ENCODE measurements around the gene TSTD1.
"Not testable (repeated sequence)": the region's sequence is repeated elsewhere in the genome, so short reads cannot be mapped to it uniquely, and the experiment has no call there.

TSTD1 gene

GRCh38 chr1:161021165-161021969 is 17.4 kb downstream of the TSTD1 start:
- peak; percentile 94 for DNase-seq (ENCODE audit: low spot score)
- in situ Hi-C loops (cut with MboI; ENCODE audit: low pct_unique_long_range_greater_than_20kb, low sequenced_read_pairs, unreplicated experiment) = no loop called here
- no peak for TF ChIP-seq CTCF (IDR thresholded peaks at IDR 0.05; ENCODE audit: extremely low read depth, insufficient read depth, missing control alignments)

- peak; percentile 56 for DNase-seq (ENCODE audit: low spot score)
- in situ Hi-C loops (cut with MboI; ENCODE audit: low pct_unique_long_range_greater_than_20kb, low sequenced_read_pairs, unreplicated experiment) = no loop called here
- no peak for TF ChIP-seq CTCF (IDR thresholded peaks at IDR 0.05; ENCODE audit: extremely low read depth, insufficient read depth, missing control alignments)
Observed at GRCh38 chr1:161020509-161021164, 18.1 kb downstream of the TSTD1 start, which contains the start of gene F11R. Gene F11R, minus strand, starts transcription at chr1:161021152. Its CDS starts 79 bp downstream, at chr1:161021073.

- no peak for DNase-seq (ENCODE audit: low spot score)
- no peak for TF ChIP-seq CTCF (IDR thresholded peaks at IDR 0.05; ENCODE audit: extremely low read depth, insufficient read depth, missing control alignments)
- in situ Hi-C loops (cut with MboI; ENCODE audit: low pct_unique_long_range_greater_than_20kb, low sequenced_read_pairs, unreplicated experiment) = no loop called here
Observed at GRCh38 chr1:161019751-161020495, 18.8 kb downstream of the TSTD1 start.

- DNase-seq (ENCODE audit: low spot score); in situ Hi-C loops (cut with MboI; ENCODE audit: low pct_unique_long_range_greater_than_20kb, low sequenced_read_pairs, unreplicated experiment): not testable (repeated sequence)
Observed at GRCh38 chr1:161019111-161019660, 19.6 kb downstream of the TSTD1 start.

GRCh38 chr1:161018631-161018930 is 20.2 kb downstream of the TSTD1 start:
- TF ChIP-seq CTCF (IDR thresholded peaks at IDR 0.05; ENCODE audit: extremely low read depth, insufficient read depth, missing control alignments) = no peak
- no peak for DNase-seq (ENCODE audit: low spot score)
- in situ Hi-C loops (cut with MboI; ENCODE audit: low pct_unique_long_range_greater_than_20kb, low sequenced_read_pairs, unreplicated experiment) = no loop called here

- no peak for TF ChIP-seq CTCF (IDR thresholded peaks at IDR 0.05; ENCODE audit: extremely low read depth, insufficient read depth, missing control alignments)
- in situ Hi-C loops (cut with MboI; ENCODE audit: low pct_unique_long_range_greater_than_20kb, low sequenced_read_pairs, unreplicated experiment) = no loop called here
- DNase-seq (ENCODE audit: low spot score) = no peak
Observed at GRCh38 chr1:161017756-161018630, 20.8 kb downstream of the TSTD1 start.

GRCh38 chr1:161017181-161017580 is 21.6 kb downstream of the TSTD1 start:
- DNase-seq (ENCODE audit: low spot score); in situ Hi-C loops (cut with MboI; ENCODE audit: low pct_unique_long_range_greater_than_20kb, low sequenced_read_pairs, unreplicated experiment): not testable (repeated sequence)

- in situ Hi-C loops (cut with MboI; ENCODE audit: low pct_unique_long_range_greater_than_20kb, low sequenced_read_pairs, unreplicated experiment); DNase-seq (ENCODE audit: low spot score): not testable (repeated sequence)
Observed at GRCh38 chr1:161016683-161017082, 22.1 kb downstream of the TSTD1 start.
